CD4-positive, alpha-beta T cell treated with Interleukin-6 for 4 hours (primary cell): Measurements from ENCODE around the gene PRPH.
"Not testable (repeated sequence)": the region's sequence is repeated elsewhere in the genome, so short reads cannot be mapped to it uniquely, and the experiment has no call there.

Experiments
- DNase-seq: peaks from one replicate; pipeline ENCODE4 v3.0.0-alpha.2; 2020; ENCODE audit warnings: mixed read lengths

Gene PRPH

DNA sequence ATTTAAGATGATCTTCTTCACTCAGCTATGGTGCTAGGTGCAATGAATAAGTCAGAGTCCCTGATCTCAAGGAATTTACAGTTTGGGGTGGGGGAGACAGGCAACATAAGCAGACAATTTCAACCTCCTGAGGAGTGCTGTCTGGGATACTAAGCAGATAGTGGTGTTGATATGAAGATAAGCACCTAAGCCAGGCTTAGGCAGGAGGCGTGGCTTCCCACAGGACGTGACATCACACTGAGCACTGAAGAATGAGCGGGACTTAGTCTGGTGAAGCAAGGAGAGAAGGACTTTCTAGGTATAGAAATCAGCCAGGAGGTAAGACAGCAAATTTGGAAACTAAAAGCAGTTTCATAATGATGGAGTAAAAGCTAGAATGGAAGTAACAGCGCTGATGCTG is 6.8 kb downstream of the PRPH start:
- DNase-seq: no peak

DNA sequence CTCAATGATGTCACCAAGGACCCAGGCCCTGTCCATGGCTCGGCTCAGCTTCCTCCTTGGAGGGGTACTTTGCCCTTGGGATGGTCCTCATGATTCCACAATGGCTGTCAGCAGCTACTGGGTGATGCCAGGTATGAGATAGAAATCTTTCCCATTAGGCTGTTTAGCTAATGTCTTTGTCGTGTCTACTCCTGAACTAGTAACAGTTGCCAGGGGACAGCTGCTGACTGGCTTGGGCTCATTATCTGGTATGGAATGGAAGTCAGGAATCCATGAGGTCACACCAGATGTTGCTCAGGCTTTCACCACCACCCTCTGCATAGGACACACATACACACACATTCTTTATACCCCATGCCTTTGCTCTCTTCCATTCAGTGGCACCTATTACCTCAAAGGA is 9.2 kb downstream of the PRPH start:
- no peak for DNase-seq

DNA sequence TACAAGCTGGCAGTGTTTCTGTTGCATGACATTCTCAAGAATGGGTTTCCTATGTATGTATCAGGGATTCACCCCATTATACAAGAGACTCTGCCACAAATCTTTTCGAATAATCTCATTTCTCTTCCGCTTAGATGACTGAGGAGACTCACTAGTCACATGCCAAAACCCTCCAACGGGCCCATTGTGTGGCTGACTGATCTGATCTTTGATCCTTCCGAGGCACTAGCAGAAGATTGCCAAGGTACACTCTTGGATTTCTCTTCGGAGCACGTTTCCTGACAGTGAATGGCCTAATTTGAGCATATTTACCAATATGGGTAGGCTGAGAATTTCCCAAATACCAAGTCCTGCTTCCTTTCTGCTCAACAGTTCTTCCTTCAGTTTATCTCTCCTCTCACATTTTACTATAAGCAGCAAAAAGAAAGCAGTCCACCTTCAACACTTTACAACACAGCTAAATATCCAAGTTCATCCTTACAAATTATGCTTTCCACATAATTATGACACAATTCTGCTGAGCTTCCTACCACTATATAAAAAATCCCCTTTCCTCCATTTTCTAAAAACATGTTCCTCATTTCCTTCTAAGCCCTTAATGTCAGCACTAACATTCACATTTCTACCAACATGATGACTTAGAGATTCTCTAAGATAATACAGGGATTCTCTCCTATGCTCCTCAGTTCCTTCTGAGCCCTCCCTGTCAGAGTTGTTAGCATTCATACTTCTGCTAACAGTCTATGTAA is 11.0 kb downstream of the PRPH start:
- no peak for DNase-seq

- no peak for DNase-seq
These were observed 14.4 kb downstream of the PRPH start for GRCh38 chr12:49309386-49309785.

GRCh38 chr12:49310451-49311000 is 15.6 kb downstream of the PRPH start:
- DNase-seq: not testable (repeated sequence)

DNA sequence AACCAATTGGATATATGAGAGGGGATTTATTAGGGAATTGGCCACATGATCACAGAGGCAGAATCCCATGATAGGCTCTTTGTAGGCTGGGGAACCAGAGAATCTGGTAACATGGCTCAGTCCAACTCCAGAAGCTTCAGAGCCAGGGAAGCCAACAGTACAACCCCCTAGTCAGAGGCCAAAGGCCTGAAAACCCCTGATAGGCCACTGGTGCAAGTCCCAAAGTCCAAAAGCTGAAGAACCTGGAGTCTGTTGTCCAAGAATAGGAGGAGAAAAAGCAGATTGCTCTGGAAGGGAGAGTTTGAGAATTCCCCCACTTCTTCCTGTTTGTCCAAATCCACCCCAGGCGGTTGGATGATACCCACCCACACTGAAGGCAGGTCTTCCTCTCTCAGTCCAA is 19.9 kb downstream of the PRPH start:
- no peak for DNase-seq

- DNase-seq: not testable (repeated sequence)
These were observed 22.2 kb downstream of the PRPH start for GRCh38 chr12:49317118-49317517.

DNA sequence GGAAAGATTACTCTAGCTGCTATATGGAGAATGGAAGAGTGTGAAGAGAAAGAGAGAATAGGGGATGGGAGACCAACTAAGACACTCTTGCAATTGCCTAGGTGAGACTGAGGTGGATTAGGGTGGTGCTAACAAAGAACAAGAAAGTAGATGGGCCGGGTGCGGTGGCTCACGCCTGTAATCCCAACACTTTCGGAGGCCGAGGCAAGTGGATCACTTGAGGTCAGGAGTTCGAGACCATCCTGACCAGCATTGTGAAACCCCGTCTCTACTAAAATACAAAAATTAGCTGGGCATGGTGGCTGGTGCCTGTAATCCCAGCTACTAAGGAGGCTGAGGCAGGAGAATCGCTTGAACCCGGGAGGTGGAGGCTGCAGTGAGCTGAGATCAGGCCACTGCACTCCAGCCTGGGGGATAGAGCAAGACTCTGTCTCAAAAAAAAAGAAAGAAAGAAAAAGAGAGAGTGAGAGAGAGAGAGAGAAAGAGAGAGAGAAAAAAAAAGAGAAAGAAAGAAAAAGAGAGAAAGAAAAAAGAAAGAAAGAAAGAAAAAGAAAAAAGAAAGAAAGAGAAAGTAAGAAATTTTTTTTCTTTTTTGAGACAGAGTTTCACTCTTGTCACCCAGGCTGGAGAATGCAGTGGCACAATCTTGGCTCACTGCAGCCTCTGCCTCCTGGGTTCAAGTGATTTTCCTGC is 25.6 kb downstream of the PRPH start:
- not testable (repeated sequence) for DNase-seq

- no peak for DNase-seq
These were observed 27.4 kb downstream of the PRPH start for GRCh38 chr12:49322367-49322707.

GRCh38 chr12:49322708-49323523 is 28.0 kb downstream of the PRPH start, which contains the start of gene TROAP:
TSS of gene TROAP (plus strand) at chr12:49323255. CDS start at chr12:49323609, 354 bp downstream.
- peak; percentile 96 for DNase-seq

DNA sequence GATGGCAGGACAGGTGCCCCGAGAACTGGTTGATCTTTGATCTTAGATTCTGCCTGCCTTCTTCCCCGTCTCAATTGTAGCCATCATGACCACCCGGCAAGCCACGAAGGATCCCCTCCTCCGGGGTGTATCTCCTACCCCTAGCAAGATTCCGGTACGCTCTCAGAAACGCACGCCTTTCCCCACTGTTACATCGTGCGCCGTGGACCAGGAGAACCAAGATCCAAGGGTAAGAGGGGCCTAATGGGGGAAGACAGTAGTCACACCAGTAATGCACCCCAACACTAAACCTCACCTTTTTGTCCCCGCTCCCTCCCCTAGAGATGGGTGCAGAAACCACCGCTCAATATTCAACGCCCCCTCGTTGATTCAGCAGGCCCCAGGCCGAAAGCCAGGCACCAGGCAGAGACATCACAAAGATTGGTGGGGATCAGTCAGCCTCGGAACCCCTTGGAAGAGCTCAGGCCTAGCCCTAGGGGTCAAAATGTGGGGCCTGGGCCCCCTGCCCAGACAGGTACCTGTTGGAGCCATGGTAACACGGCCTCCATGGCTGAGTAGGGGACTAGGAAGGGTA is 28.7 kb downstream of the PRPH start:
- no peak for DNase-seq

GRCh38 chr12:49325606-49326005 is 30.7 kb downstream of the PRPH start:
- no peak for DNase-seq

GRCh38 chr12:49327368-49327767 is 32.4 kb downstream of the PRPH start:
- no peak for DNase-seq

- DNase-seq: no peak
These were observed 32.9 kb downstream of the PRPH start for GRCh38 chr12:49327887-49328286.

DNA sequence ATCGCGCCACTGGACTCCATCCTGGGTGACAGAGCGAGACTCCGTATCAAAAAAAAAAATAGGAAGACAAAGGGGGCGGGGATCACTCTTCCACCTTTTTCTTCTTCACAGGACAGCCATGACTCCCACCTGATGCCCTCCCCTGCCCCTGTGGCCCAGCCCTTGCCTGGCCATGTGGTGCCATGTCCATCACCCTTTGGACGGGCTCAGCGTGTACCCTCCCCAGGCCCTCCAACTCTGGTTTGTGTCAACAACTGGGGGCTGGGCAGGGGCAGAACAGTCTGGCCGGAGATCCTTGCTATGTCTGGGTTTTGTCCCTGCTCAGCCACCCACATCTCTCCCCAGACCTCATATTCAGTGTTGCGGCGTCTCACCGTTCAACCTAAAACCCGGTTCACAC is 33.9 kb downstream of the PRPH start:
- no peak for DNase-seq

DNA sequence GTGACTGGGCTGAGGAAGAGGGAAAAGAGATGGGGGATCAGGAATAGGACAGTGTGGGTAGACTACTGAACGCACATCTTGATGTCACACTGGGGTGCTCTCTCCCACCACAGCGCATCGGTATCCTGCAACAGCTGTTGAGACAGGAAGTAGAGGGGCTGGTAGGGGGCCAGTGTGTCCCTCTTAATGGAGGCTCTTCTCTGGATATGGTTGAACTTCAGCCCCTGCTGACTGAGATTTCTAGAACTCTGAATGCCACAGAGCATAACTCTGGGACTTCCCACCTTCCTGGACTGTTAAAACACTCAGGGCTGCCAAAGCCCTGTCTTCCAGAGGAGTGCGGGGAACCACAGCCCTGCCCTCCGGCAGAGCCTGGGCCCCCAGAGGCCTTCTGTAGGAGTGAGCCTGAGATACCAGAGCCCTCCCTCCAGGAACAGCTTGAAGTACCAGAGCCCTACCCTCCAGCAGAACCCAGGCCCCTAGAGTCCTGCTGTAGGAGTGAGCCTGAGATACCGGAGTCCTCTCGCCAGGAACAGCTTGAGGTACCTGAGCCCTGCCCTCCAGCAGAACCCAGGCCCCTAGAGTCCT is 35.2 kb downstream of the PRPH start:
- DNase-seq: no peak

DNA sequence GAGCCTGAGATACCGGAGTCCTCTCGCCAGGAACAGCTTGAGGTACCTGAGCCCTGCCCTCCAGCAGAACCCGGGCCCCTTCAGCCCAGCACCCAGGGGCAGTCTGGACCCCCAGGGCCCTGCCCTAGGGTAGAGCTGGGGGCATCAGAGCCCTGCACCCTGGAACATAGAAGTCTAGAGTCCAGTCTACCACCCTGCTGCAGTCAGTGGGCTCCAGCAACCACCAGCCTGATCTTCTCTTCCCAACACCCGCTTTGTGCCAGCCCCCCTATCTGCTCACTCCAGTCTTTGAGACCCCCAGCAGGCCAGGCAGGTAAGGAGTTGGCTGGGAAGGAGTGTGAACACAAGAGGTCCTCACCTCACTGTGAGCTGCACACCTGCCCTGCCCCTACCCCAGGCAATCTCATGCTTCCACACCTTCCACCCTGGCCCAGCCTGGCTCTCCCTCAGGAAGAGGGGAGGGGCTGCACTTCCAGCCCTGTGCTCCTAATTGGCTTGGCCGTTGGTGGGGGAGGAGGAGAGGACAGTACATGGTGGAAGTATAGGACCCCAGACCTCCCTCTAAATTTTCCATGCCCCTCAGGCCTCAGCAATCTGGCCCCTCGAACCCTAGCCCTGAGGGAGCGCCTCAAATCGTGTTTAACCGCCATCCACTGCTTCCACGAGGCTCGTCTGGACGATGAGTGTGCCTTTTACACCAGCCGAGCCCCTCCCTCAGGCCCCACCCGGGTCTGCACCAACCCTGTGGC is 35.9 kb downstream of the PRPH start:
- DNase-seq: no peak

DNA sequence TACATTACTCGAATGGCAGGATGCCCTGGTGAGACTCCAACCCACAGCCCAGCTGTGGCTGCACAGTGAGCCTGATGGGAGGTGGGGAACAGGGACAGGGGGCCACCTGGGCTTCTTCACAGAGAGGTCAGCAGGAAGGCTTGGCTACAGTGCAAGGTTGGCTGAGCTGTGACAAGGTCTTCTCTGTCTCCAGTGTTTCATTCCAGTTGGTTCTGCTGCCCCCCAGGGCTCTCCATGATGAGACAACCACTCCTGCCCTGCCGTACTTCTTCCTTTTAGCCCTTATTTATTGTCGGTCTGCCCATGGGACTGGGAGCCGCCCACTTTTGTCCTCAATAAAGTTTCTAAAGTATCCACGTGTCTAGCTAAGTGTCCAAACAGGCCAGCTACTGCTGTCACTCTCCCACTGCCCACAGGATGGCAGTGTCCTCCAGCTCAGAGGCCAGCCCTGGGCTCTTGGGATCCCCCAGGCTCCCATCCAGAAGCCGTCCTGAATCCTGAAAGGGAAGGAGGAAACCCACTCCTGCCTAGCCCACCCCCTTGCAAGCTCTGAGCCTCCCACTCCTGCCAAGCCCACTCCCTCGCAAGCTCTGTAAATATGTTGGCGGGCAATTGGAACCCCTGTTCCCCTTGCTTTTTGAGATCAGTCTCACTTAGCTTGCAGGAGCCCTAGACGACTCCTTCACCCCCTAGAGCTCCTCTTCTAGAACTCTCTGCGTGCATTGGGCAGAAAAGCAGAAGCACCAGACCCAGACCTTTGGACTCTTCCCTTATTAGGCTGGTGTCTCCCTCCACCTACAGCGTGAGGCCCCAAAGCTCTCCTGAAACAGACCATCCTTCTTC is 36.7 kb downstream of the PRPH start:
- DNase-seq: no peak

DNA sequence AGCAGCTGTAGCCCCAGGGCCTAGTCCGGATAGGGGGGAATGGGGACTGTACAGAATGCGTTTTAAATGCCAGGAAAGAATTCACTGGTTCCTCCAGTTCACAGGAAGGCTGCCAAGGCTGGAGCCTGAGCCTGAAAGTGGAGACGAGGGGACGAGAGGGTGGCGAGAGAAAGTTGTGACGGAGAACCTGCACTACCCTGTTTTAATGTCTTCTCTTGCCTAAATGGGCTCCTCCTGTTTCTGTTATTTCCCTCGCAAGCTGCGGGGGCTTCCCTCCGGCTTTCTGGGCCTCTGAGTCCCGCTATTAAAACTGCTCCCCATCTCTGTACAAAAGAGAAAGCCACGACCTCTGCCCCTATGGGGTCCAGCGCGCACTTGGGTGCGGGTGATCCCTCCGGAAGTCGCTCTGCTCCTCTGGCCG is 37.5 kb downstream of the PRPH start:
- DNase-seq: no peak

GRCh38 chr12:49332891-49333371 is 38.0 kb downstream of the PRPH start:
- DNase-seq: no peak

- not testable (repeated sequence) for DNase-seq
These were observed 38.8 kb downstream of the PRPH start for GRCh38 chr12:49333778-49334177.
